Stimulated activated naive CD8-positive, alpha-beta T cell treated with anti-CD3 and anti-CD28 coated beads, Interleukin-15, amount 100 ng/mL, for 72 hours (primary cell): ENCODE data around the gene COLEC11.

Experiments
- ATAC-seq: fragments of 150-1000 bp; cut with Tn5 transposase; 2 replicates; pipeline ENCODE4 v1.10.0; 2021; ENCODE audit warnings: mild to moderate bottlenecking, moderate library complexity
- DNase-seq, 2 donors: peaks; one replicate each; pipeline ENCODE4 v3.0.0; 2021 to 2022
- H3K27ac Mint-ChIP-seq, 2 donors: one replicate each; pipeline ENCODE4 v1.8.0; 2022; ENCODE audit warnings: mild to moderate bottlenecking in 2 of 2, mixed read lengths in 2 of 2, moderate library complexity in 2 of 2
- H3K27me3 Mint-ChIP-seq: one replicate; pipeline ENCODE4 v1.8.0; 2022; ENCODE audit warnings: mixed read lengths
- H3K4me1 Mint-ChIP-seq: one replicate; pipeline ENCODE4 v1.8.0; 2022; ENCODE audit warnings: mild to moderate bottlenecking, mixed read lengths
- H3K4me3 Mint-ChIP-seq, 2 donors: one replicate each; pipeline ENCODE4 v1.8.0; 2022; ENCODE audit warnings: mild to moderate bottlenecking in 2 of 2, mixed read lengths in 2 of 2, moderate library complexity in 1 of 2
- H3K9me3 Mint-ChIP-seq, 2 donors: one replicate each; pipeline ENCODE4 v1.8.0; 2022; ENCODE audit warnings: mixed read lengths in 2 of 2

The COLEC11 gene

GRCh38 chr2:3578987-3579386 is 15.9 kb upstream of the COLEC11 start:
- no peak for ATAC-seq
- Mint-ChIP-seq H3K9me3 (no peaks in the 10 kb centered on the region), H3K27ac (peak overlapping the region; percentile 35 to 67), H3K27me3 (no peaks in the 10 kb centered on the region), H3K4me1 (peaks cover 64% of the 10 kb centered on the region), H3K4me3 (peak overlapping the region; percentile 36 to 94)
- no peak for DNase-seq

GRCh38 chr2:3580449-3580848 is 14.5 kb upstream of the COLEC11 start:
- peak overlapping the region in 1 of 2 donors; percentile 54 for H3K27ac Mint-ChIP-seq
- no peak overlapping the region for H3K4me3 Mint-ChIP-seq
- DNase-seq: no peak

GRCh38 chr2:3581367-3582262 is 13.3 kb upstream of the COLEC11 start:
- Mint-ChIP-seq H3K4me3 (no peak overlapping the region), H3K4me1 (peaks cover 49% of the 10 kb centered on the region), H3K27ac (peak overlapping the region in 1 of 2 donors; percentile 33), H3K27me3 (no peaks in the 10 kb centered on the region), H3K9me3 (no peaks in the 10 kb centered on the region)
- DNase-seq: no peak
- peak; percentile 28 for ATAC-seq

More at GRCh38 chr2:3580449-3580848, 14.5 kb upstream of the COLEC11 start:
- Mint-ChIP-seq H3K27me3 (no peaks in the 10 kb centered on the region), H3K9me3 (no peaks in the 10 kb centered on the region), H3K4me1 (peaks cover 60% of the 10 kb centered on the region)
- ATAC-seq: no peak

- Mint-ChIP-seq H3K27ac (peak overlapping the region in 1 of 2 donors; percentile 40), H3K27me3 (no peaks in the 10 kb centered on the region)
These were observed 10.8 kb upstream of the COLEC11 start for GRCh38 chr2:3584076-3584475.

GRCh38 chr2:3584608-3585260 is 10.2 kb upstream of the COLEC11 start:
- peaks cover 18% of the 10 kb centered on the region for H3K4me1 Mint-ChIP-seq
- ATAC-seq (no peak), DNase-seq (no peak)
- no peaks in the 10 kb centered on the region for H3K9me3 Mint-ChIP-seq
- H3K4me3 Mint-ChIP-seq: no peak overlapping the region
- peak overlapping the region in 1 of 2 donors; percentile 40 for H3K27ac Mint-ChIP-seq
- no peaks in the 10 kb centered on the region for H3K27me3 Mint-ChIP-seq

More at GRCh38 chr2:3584076-3584475, 10.8 kb upstream of the COLEC11 start:
- ATAC-seq: no peak
- Mint-ChIP-seq H3K4me1 (peaks cover 25% of the 10 kb centered on the region), H3K9me3 (no peaks in the 10 kb centered on the region), H3K4me3 (no peak overlapping the region)
- DNase-seq: no peak

- Mint-ChIP-seq H3K9me3 (no peaks in the 10 kb centered on the region), H3K4me3 (no peak overlapping the region), H3K27ac (no peak overlapping the region), H3K27me3 (no peaks in the 10 kb centered on the region), H3K4me1 (peaks cover 12% of the 10 kb centered on the region)
- ATAC-seq (no peak), DNase-seq (no peak)
These were observed 9.4 kb upstream of the COLEC11 start for GRCh38 chr2:3585261-3586109.

- Mint-ChIP-seq H3K9me3 (no peaks in the 10 kb centered on the region), H3K27me3 (no peaks in the 10 kb centered on the region), H3K27ac (no peak overlapping the region), H3K4me3 (no peak overlapping the region), H3K4me1 (peaks cover 9% of the 10 kb centered on the region)
- ATAC-seq: no peak
- no peak for DNase-seq
These were observed 8.7 kb upstream of the COLEC11 start for GRCh38 chr2:3586220-3586619.

- H3K4me3 Mint-ChIP-seq: no peak overlapping the region
- peaks cover 1% of the 10 kb centered on the region for H3K4me1 Mint-ChIP-seq
- ATAC-seq (no peak), DNase-seq (no peak)
- no peaks in the 10 kb centered on the region for H3K9me3 Mint-ChIP-seq
- no peaks in the 10 kb centered on the region for H3K27me3 Mint-ChIP-seq
- H3K27ac Mint-ChIP-seq: no peak overlapping the region
These were observed 7.9 kb upstream of the COLEC11 start for GRCh38 chr2:3587021-3587420.

- DNase-seq (no peak), ATAC-seq (no peak)
- Mint-ChIP-seq H3K27me3 (no peaks in the 10 kb centered on the region), H3K9me3 (no peaks in the 10 kb centered on the region), H3K27ac (no peak overlapping the region), H3K4me1 (no peaks in the 10 kb centered on the region), H3K4me3 (no peak overlapping the region)
These were observed 7.5 kb upstream of the COLEC11 start for GRCh38 chr2:3587432-3587831.

GRCh38 chr2:3588084-3588483 is 6.8 kb upstream of the COLEC11 start:
- H3K4me3 Mint-ChIP-seq: no peak overlapping the region
- ATAC-seq (no peak), DNase-seq (no peak)
- no peak overlapping the region for H3K27ac Mint-ChIP-seq
- no peaks in the 10 kb centered on the region for H3K9me3 Mint-ChIP-seq
- no peaks in the 10 kb centered on the region for H3K27me3 Mint-ChIP-seq
- no peaks in the 10 kb centered on the region for H3K4me1 Mint-ChIP-seq

GRCh38 chr2:3589086-3589485 is 5.8 kb upstream of the COLEC11 start:
- no peak for DNase-seq
- Mint-ChIP-seq H3K27me3 (peaks cover 5% of the 10 kb centered on the region), H3K4me1 (no peaks in the 10 kb centered on the region), H3K4me3 (no peak overlapping the region), H3K27ac (no peak overlapping the region), H3K9me3 (no peaks in the 10 kb centered on the region)
- ATAC-seq: no peak

GRCh38 chr2:3595404-3595803 is 492 bp downstream of the COLEC11 start:
- no peak for ATAC-seq
- H3K27ac Mint-ChIP-seq: no peak overlapping the region
- no peak overlapping the region for H3K4me3 Mint-ChIP-seq
- H3K9me3 Mint-ChIP-seq: no peaks in the 10 kb centered on the region
- H3K4me1 Mint-ChIP-seq: peaks cover 38% of the 10 kb centered on the region
- DNase-seq: no peak
- peaks cover 35% of the 10 kb centered on the region for H3K27me3 Mint-ChIP-seq

GRCh38 chr2:3595985-3596384 is 1.1 kb downstream of the COLEC11 start:
- Mint-ChIP-seq H3K27me3 (peaks cover 39% of the 10 kb centered on the region), H3K9me3 (no peaks in the 10 kb centered on the region), H3K4me3 (no peak overlapping the region), H3K27ac (peak overlapping the region in 1 of 2 donors; percentile 42), H3K4me1 (peaks cover 38% of the 10 kb centered on the region)
- ATAC-seq (peak; percentile 100), DNase-seq (peak; percentile 61 to 79)

- H3K4me1 Mint-ChIP-seq: peaks cover 38% of the 10 kb centered on the region
- ATAC-seq: no peak
- no peak for DNase-seq
- peak overlapping the region in 1 of 2 donors; percentile 16 for H3K4me3 Mint-ChIP-seq
- no peaks in the 10 kb centered on the region for H3K9me3 Mint-ChIP-seq
- peak overlapping the region in 1 of 2 donors; percentile 7 for H3K27ac Mint-ChIP-seq
- H3K27me3 Mint-ChIP-seq: peaks cover 41% of the 10 kb centered on the region
These were observed 2.0 kb downstream of the COLEC11 start for GRCh38 chr2:3596901-3597417.

GRCh38 chr2:3597567-3597966 is 2.7 kb downstream of the COLEC11 start:
- H3K9me3 Mint-ChIP-seq: no peaks in the 10 kb centered on the region
- peaks cover 42% of the 10 kb centered on the region for H3K27me3 Mint-ChIP-seq
- no peak overlapping the region for H3K27ac Mint-ChIP-seq
- peak overlapping the region in 1 of 2 donors; percentile 46 for H3K4me3 Mint-ChIP-seq
- DNase-seq (peak in 1 of 2 donors; percentile 23), ATAC-seq (peak; percentile 38)
- H3K4me1 Mint-ChIP-seq: peaks cover 38% of the 10 kb centered on the region
